Spleen (tissue), 7 donors: ENCODE results near the gene RABL6.

Experiments
- POLR2A ChIP-seq, 3 donors: fragments of 450-650 bp; IDR thresholded peaks; one replicate each; pipeline ENCODE4 v1.5.1; 2017; ENCODE audit warnings: antibody characterized with exemption in 3 of 3, mild to moderate bottlenecking in 1 of 3
- TF ChIP-seq, protein P1 (sequence below), 11 experiments: fragments of 200-600 bp in 7 of 11; fragments of 450-650 bp in 4 of 11; sonication (generic) in 4 of 11; IDR thresholded peaks in 8 of 11; conservative IDR thresholded peaks in 3 of 11; 1 replicate in 7 of 11; 2 replicates in 4 of 11; pipeline versions ENCODE4 v1.4.0 to v1.8.0; 2016 to 2021; ENCODE audit warnings: antibody characterized with exemption in 11 of 11, inconsistent platforms in 4 of 11, mild to moderate bottlenecking in 1 of 11
- donor health status: DM: no; HTN: no; CAD: no; lungs with moderate emphysema.
- donor health status: DM: no; HTN: no; CAD: no.
- donor health status: DM: no; HTN: no; CAD: no.

DNA sequence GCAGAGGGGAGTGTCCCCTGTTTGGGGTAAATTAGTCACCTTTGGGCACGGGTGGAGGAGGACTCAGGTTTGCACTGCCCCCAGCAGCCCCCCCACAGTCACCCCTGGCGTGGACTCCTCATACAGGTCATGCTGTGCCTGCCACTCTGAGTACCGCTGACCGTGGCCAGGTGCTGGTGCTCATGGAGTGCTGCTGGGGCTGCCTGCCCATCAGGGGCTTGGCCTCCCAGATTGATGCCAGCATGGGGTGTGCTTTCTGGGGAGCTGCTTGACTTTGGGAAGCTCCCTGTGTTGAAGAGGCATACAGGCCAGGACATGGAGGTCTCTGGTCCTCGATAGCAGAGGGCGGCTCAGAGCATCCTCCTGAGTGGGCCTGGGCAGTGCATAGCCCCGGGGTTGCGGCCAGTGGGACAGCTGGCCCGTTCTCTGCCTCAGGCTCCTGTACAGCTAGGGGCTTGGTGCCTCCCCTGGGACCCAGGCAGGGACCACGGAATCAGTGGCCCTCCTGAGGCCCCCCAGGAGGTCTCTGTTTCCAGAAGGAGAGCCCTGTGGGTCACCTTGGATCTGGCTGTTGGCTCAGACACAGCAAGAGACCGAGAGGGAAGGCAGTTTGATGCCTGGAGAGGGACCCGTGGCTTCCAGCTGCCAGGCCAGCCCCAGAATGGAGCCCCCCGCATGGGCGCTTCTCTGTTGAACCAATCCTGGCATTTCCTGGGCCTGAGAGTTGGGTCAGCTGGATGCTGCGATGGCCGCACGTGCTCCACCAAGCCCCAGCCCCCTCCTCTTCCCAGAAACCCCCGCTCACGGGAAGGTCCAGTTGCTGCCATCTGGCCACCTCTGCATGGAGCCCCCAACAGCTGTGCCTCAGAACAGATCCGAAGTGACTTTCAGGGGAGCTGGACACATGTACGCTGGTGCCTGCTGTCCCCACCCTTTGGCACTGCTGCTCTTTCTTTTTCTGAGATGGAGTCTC, 28.5 kb downstream of the RABL6 start:
- TF ChIP-seq, protein P1, sequence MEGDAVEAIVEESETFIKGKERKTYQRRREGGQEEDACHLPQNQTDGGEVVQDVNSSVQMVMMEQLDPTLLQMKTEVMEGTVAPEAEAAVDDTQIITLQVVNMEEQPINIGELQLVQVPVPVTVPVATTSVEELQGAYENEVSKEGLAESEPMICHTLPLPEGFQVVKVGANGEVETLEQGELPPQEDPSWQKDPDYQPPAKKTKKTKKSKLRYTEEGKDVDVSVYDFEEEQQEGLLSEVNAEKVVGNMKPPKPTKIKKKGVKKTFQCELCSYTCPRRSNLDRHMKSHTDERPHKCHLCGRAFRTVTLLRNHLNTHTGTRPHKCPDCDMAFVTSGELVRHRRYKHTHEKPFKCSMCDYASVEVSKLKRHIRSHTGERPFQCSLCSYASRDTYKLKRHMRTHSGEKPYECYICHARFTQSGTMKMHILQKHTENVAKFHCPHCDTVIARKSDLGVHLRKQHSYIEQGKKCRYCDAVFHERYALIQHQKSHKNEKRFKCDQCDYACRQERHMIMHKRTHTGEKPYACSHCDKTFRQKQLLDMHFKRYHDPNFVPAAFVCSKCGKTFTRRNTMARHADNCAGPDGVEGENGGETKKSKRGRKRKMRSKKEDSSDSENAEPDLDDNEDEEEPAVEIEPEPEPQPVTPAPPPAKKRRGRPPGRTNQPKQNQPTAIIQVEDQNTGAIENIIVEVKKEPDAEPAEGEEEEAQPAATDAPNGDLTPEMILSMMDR (IDR thresholded peaks at IDR 0.05 in 8 of 11, conservative IDR thresholded peaks at IDR 0.05 in 3 of 11), result no peak
- TF ChIP-seq POLR2A (IDR thresholded peaks at IDR 0.05), result no peak
